HepG2 (cell line): ENCODE results near the gene TMC2. TPM values are rescaled to one million over a fixed set of nuclear protein-coding genes. Genes with fewer than 3 reads are reported as not detected.

Experiments
- ARNT ChIP-seq: fragments of 450-650 bp; IDR thresholded peaks from 2 replicates; pipeline ENCODE4 v1.6.1; 2017
- ATF4 ChIP-seq, 2 experiments: fragments of 450-650 bp in 1 of 2; sonication (generic) in 1 of 2; formaldehyde crosslinking; IDR thresholded peaks; 2 replicates each; pipeline versions ENCODE4 v1.5.0 to v1.8.0; 2020 to 2022; ENCODE audit warnings: mild to moderate bottlenecking in 1 of 2, missing genetic modification reagents in 1 of 2
- BRF2 ChIP-seq: sonication (generic); formaldehyde crosslinking; IDR thresholded peaks from 2 replicates; pipeline ENCODE4 v1.8.1; 2022; ENCODE audit warnings: mild to moderate bottlenecking, missing genetic modification reagents
- HES4 ChIP-seq: sonication (generic); formaldehyde crosslinking; IDR thresholded peaks from 2 replicates; pipeline ENCODE4 v1.9.0; 2021; ENCODE audit warnings: mild to moderate bottlenecking, missing genetic modification reagents, borderline replicate concordance
- HMG20A ChIP-seq: IDR thresholded peaks from 2 replicates; pipeline ENCODE4 v1.6.1; 2016; ENCODE audit warnings: borderline replicate concordance
- JUNB ChIP-seq: sonication (generic); formaldehyde crosslinking; IDR thresholded peaks from 2 replicates; pipeline ENCODE4 v1.8.0; 2022; ENCODE audit warnings: missing genetic modification reagents, mild to moderate bottlenecking, borderline replicate concordance
- KLF13 ChIP-seq: sonication (generic); formaldehyde crosslinking; IDR thresholded peaks from 2 replicates; pipeline ENCODE4 v1.4.0; 2020; ENCODE audit warnings: mild to moderate bottlenecking, missing genetic modification reagents
- NFE2L1 ChIP-seq: sonication (generic); formaldehyde crosslinking; IDR thresholded peaks from 2 replicates; pipeline ENCODE4 v1.4.0; 2020; ENCODE audit warnings: missing genetic modification reagents, mild to moderate bottlenecking, borderline replicate concordance
- TMF1 ChIP-seq: sonication (generic); formaldehyde crosslinking; IDR thresholded peaks from 2 replicates; pipeline ENCODE4 v1.8.1; 2022; ENCODE audit warnings: low read depth, missing genetic modification reagents
- ZBTB10 ChIP-seq: sonication (generic); formaldehyde crosslinking; IDR thresholded peaks from 2 replicates; pipeline ENCODE4 v1.4.0; 2020; ENCODE audit warnings: missing genetic modification reagents, borderline replicate concordance
- ZBTB21 ChIP-seq: sonication (generic); formaldehyde crosslinking; IDR thresholded peaks from 2 replicates; pipeline ENCODE4 v1.4.0; 2020; ENCODE audit warnings: missing genetic modification reagents
- ZNF430 ChIP-seq: sonication (generic); formaldehyde crosslinking; IDR thresholded peaks from 2 replicates; pipeline ENCODE4 v1.9.0; 2021; ENCODE audit warnings: mild to moderate bottlenecking, missing genetic modification reagents
- polyA plus RNA-seq, 8 experiments: library from polyadenylated mRNA; depleted of rRNA in 3 of 8; stranded (reverse) in 7 of 8; unstranded in 1 of 8; fragments of >200 nt; fragmentation: Illumina TruSeq in 4 of 8; extraction: Trizol in 4 of 8; gene quantifications; 2 replicates each; pipeline versions ENCODE4 v1.2.1 to v1.2.3, GENCODE V29; 2011 to 2016; ENCODE audit warnings: low read depth in 4 of 8, missing spikeins in 1 of 8, mixed read lengths in 1 of 8; ENCODE audit not compliant: insufficient read depth in 1 of 8
- total RNA-seq, 5 experiments: library from RNA; depleted of rRNA; stranded (reverse); fragments of >200 nt; fragmentation: Illumina TruSeq; extraction: Trizol; gene quantifications; 2 replicates each; pipeline ENCODE4 v1.2.3, GENCODE V29; 2016; ENCODE audit warnings: low read depth in 1 of 5
- TF ChIP-seq, protein P1 (sequence below): sonication (generic); formaldehyde crosslinking; IDR thresholded peaks from 2 replicates; pipeline ENCODE4 v1.4.0; 2020; ENCODE audit warnings: missing genetic modification reagents, borderline replicate concordance
- TF ChIP-seq, protein P2 (sequence below): sonication (generic); formaldehyde crosslinking; IDR thresholded peaks from 2 replicates; pipeline ENCODE4 v1.5.1; 2020; ENCODE audit warnings: mild to moderate bottlenecking, missing genetic modification reagents, moderate library complexity

TMC2 gene
- total and polyA plus RNA-seq, 2 of the 13 experiments (the other 11 are each of a cell fraction or from before 2014, with no cell fraction given), result not detected

GRCh38 chr20:2655331-2656116, 119.2 kb downstream of the TMC2 start (continued):
- peak; percentile 68; the same call in 1 of the 2 replicates for TF ChIP-seq TMF1
- TF ChIP-seq ZNF430 (CRISPR knock-in tag), result no peak
- TF ChIP-seq, protein P1, sequence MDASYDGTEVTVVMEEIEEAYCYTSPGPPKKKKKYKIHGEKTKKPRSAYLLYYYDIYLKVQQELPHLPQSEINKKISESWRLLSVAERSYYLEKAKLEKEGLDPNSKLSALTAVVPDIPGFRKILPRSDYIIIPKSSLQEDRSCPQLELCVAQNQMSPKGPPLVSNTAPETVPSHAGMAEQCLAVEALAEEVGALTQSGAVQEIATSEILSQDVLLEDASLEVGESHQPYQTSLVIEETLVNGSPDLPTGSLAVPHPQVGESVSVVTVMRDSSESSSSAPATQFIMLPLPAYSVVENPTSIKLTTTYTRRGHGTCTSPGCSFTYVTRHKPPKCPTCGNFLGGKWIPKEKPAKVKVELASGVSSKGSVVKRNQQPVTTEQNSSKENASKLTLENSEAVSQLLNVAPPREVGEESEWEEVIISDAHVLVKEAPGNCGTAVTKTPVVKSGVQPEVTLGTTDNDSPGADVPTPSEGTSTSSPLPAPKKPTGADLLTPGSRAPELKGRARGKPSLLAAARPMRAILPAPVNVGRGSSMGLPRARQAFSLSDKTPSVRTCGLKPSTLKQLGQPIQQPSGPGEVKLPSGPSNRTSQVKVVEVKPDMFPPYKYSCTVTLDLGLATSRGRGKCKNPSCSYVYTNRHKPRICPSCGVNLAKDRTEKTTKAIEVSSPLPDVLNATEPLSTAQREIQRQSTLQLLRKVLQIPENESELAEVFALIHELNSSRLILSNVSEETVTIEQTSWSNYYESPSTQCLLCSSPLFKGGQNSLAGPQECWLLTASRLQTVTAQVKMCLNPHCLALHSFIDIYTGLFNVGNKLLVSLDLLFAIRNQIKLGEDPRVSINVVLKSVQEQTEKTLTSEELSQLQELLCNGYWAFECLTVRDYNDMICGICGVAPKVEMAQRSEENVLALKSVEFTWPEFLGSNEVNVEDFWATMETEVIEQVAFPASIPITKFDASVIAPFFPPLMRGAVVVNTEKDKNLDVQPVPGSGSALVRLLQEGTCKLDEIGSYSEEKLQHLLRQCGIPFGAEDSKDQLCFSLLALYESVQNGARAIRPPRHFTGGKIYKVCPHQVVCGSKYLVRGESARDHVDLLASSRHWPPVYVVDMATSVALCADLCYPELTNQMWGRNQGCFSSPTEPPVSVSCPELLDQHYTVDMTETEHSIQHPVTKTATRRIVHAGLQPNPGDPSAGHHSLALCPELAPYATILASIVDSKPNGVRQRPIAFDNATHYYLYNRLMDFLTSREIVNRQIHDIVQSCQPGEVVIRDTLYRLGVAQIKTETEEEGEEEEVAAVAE (CRISPR knock-in tag), result no peak
- TF ChIP-seq ARNT, result no peak
- peak; percentile 25; the same call in 1 of the 2 replicates for TF ChIP-seq HES4 (CRISPR knock-in tag)
- TF ChIP-seq ZBTB10 (CRISPR knock-in tag), result no peak
- no peak for TF ChIP-seq NFE2L1 (CRISPR knock-in tag)
- no peak for TF ChIP-seq ZBTB21 (CRISPR knock-in tag)
- TF ChIP-seq BRF2 (CRISPR knock-in tag), result no peak
- TF ChIP-seq, protein P2, sequence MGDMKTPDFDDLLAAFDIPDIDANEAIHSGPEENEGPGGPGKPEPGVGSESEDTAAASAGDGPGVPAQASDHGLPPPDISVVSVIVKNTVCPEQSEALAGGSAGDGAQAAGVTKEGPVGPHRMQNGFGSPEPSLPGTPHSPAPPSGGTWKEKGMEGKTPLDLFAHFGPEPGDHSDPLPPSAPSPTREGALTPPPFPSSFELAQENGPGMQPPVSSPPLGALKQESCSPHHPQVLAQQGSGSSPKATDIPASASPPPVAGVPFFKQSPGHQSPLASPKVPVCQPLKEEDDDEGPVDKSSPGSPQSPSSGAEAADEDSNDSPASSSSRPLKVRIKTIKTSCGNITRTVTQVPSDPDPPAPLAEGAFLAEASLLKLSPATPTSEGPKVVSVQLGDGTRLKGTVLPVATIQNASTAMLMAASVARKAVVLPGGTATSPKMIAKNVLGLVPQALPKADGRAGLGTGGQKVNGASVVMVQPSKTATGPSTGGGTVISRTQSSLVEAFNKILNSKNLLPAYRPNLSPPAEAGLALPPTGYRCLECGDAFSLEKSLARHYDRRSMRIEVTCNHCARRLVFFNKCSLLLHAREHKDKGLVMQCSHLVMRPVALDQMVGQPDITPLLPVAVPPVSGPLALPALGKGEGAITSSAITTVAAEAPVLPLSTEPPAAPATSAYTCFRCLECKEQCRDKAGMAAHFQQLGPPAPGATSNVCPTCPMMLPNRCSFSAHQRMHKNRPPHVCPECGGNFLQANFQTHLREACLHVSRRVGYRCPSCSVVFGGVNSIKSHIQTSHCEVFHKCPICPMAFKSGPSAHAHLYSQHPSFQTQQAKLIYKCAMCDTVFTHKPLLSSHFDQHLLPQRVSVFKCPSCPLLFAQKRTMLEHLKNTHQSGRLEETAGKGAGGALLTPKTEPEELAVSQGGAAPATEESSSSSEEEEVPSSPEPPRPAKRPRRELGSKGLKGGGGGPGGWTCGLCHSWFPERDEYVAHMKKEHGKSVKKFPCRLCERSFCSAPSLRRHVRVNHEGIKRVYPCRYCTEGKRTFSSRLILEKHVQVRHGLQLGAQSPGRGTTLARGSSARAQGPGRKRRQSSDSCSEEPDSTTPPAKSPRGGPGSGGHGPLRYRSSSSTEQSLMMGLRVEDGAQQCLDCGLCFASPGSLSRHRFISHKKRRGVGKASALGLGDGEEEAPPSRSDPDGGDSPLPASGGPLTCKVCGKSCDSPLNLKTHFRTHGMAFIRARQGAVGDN, result peak; percentile 33; the same call in 1 of the 2 replicates
- 0 out of 4 replicates have a peak, but pooled peaks of 1 of the 2 experiments have one; percentile 22 for TF ChIP-seq ATF4 (CRISPR knock-in tag; IDR thresholded peaks at IDR 0.05)
- no peak for TF ChIP-seq KLF13 (CRISPR knock-in tag)
- TF ChIP-seq JUNB, result 0 out of 2 replicates have a peak, but pooled peaks have one; percentile 37
- TF ChIP-seq HMG20A (CRISPR knock-in tag), result no peak
